Smooth muscle cell of the brain vasculature (primary cell): Measurements from ENCODE around the gene KPNA4.
A peak's percentile ranks its signal among the peaks of the same experiment; 100 is the strongest.
"Not testable (repeated sequence)": the region's sequence is repeated elsewhere in the genome, so short reads cannot be mapped to it uniquely, and the experiment has no call there.

Experiments
- DNase-seq: peaks from one replicate; pipeline ENCODE4 v3.0.0-alpha.2; 2012; ENCODE audit warnings: low read depth, low spot score

Gene KPNA4

GRCh38 chr3:160573955-160574525 lies 8.7 kb upstream of the KPNA4 start:
- DNase-seq, result not testable (repeated sequence)

DNA sequence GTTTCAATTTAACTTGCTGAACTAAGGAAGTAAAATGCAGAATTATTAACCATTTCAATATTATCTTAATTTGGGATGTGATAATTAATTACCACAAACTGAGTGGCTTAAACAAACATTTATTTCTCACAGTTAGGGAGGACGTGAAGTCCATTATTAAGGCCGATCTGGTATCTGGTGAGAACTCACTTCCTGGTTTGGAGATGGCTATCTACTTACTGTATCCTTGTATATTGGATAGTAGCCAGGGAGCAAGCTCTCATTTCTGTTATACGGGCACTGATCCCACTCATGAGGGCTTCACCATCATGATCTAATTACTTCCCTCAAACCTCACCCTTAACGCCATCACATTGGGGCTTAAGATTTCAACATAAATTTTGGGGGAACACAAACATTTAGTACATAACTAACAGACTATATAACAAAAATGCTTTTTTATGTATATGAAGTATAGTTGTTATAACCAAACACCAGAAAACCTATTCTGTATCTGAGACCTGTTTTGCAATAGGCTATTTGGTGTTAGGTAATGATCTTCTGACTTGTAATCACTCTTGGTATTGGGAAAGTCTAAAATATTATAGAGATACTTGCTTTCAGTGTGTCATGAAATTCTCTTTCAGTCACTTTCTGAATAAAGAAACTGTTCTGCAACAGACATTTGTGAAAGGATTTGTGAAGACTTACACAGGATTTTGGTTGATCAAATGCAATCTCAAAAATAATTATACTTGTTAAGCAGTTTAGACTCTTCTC lies 4.7 kb upstream of the KPNA4 start:
- DNase-seq, result no peak

- DNase-seq, result no peak
These were observed 3.6 kb upstream of the KPNA4 start for GRCh38 chr3:160568989-160569388.

- DNase-seq, result no peak
These were observed 2.4 kb upstream of the KPNA4 start for GRCh38 chr3:160567774-160568173.

DNA sequence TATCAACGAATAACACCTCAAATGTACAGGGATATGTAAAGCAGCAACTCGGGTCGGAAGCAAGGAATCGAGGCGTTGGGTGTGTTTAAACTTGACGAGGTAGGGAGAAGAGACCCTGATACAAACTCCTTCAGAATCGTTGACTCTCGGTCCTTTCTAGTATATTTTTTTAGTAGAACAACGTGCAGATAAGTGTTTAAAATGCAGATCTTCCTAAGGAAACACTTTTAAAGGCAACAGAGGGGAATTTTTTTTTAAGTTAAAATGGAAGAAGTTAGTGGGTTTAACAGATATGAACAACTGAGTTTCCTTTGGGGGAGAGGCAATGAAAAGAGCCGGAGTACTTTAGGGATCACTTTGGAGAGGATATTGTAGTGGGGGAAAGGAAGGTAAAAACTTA lies 1.1 kb upstream of the KPNA4 start:
- no peak for DNase-seq

DNA sequence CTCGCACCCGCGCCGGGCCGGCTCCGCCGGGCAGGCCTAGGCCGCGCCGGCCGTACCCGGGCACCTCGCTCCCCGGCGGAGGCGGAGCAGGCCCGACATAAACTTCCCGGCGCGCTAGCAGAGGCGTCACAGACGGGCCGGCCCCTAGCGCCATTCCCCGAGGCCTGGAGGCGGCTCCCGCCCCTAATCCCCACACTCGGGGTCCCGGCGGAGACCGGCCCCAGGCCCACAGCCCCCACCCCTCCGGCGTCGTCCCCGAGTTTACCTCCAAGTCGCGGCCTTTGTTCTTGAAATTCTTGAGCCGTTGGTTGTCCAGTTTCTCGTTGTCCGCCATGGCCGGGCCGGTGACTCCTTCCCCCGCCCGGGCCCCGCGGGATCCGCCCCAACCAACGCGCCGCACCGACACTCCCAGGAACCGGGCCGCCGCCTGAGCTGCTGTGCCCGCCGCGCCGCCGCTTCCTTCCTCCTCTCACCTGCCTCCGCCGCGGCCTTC lies 376 bp downstream of the KPNA4 start:
- DNase-seq, result peak; percentile 18

DNA sequence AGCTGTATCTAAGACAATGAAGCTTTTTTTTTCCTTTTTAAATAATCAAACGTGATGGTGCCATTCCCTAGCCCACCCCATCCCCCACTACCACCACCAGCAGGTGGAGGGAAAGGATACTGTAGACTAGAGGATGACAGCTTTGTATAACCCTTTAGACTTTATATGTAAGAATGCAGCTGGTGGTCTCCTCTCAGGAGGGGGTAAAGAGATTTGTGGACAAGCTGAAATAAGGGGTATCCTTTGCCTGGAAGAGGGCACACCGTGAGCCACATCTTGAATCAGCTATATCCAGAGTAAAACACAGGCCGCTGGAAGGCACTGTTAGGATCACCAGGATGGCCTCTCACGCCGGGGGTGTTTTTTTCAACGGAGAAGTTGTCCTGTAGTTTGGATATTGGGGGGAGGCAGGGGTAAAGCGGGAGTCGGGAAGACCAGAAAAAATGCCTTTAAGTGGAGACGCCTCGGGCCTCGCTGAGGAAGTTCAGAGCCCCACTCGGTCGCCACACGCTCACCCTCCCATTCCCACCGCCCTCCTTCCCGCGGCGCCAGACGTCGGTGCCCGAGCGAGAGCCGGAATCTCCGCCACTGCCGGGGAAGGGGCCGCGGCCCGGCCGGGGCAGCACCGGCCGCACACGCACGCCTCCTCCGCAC lies 986 bp downstream of the KPNA4 start:
- no peak for DNase-seq

- no peak for DNase-seq
These were observed 2.4 kb downstream of the KPNA4 start for GRCh38 chr3:160562952-160563351.

DNA sequence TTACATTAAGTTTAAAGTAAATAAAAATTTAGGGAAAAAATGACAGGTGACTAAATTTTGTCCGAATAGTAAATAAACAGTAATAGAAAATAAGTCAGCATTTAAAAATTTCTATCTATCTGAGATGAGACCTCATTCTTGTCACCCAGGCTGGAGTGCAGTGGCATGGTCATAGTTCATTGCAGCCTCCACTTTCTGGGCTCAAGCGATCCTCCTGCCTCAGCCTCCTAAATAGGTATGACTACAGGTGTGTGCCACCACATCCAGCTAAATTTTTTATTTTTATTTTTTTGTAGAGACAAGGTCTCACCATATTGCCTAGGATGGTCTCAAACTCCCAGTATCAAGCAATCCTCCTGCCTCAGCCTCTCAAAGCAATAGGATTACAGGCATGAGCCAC lies 7.8 kb downstream of the KPNA4 start:
- no peak for DNase-seq

GRCh38 chr3:160556141-160556540 lies 9.2 kb downstream of the KPNA4 start:
- DNase-seq, result no peak

DNA sequence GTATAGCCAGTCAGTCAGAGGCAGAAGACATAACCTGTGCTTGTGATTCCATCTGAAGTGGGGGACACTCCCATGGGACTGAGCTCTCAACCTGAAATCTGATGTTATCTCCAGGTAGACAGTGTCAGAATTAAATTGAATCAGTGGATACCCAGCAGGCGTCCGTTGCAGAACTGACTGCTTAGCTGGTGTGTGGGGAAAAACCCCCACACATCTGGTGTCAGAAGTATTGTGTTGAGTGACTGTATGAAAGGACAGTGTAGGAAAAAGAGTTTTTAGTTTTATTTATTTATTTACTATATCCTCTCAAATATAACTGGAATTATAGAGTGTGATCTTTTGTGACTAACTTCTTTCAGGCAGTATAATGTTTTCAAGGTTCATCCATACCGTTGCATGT lies 10.4 kb downstream of the KPNA4 start:
- DNase-seq, result no peak

DNA sequence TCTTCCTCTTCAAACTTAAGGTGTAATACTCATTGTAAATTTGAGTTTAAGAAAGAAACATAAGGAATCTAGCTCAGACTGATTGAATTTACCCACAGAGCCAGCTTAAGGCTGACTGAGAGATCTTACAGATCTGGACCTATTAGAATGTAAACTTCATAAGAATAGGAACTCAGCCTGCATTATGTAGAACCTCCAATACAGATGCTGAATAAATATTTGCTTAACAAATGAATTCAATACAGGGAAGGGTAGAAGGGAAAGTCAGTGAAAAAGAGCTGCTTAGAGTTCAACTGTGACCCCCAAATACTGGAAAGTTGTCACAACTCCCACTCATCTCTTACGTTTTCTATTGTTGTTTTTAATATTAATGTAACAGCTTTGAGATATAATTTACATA lies 11.5 kb downstream of the KPNA4 start:
- DNase-seq, result no peak

DNA sequence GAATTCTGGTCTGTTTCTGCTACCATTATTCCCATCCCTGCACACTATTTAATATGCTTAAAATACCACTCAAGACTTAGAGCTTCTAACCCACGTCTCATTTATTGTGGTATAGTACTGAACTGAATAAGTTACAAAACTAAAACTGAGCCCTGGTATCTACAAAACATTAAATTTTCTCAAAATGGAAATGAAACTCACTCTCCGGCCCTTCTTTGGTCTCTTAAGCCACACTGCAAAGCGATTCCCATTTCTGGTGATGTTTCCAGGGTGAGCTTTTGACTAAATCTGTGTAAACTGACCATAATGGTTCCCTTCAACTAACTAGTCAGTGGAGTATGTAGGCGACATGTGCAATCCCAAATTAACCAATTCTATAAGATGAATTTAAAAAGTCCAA lies 18.6 kb downstream of the KPNA4 start:
- no peak for DNase-seq

DNA sequence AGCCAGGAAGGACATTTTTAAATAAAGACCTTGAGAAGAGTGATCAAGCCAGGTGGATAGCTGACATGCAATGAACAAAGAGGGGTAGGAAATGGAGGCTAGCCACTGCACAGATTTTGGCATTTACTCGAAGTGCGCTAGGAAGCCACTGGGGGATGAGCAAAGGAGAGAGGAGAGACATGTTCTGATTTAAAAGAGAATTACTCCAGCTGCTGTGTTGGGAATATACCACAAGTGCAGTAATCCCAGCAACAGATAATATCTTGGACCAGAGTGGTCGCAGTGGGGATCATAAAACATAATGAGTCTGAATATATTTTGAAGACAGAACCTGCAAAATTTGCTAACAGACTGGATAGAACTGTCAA lies 19.9 kb downstream of the KPNA4 start:
- DNase-seq, result no peak

DNA sequence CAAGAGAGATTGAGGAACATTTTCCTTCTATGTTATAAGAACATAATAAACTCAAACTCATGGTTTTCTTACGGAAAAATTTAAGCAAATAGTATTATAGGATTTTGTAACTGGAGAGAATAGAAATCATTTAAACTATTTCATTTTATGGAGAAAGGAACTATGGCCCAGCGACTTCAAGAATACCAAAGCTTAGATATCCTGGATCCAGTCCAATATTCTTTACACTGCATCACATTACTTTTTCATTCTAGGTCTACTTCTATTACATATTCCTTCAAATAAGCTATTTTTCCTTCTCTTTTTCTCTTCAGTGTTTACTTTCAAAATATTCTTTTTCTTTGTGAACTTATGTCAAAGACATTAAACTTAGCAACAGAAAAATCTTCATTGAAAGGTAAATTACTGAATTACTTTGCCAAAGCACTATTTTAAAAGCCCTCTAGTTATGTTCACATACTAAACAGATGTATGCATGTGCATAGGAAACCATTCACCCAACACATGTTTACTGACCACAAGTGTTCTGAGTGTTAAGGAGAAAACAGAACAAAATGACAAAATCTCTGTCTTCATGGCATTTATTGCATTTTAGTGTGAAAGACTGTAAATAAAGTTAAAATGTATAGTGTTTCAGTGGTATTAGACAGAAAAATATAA lies 20.4 kb downstream of the KPNA4 start:
- no peak for DNase-seq

DNA sequence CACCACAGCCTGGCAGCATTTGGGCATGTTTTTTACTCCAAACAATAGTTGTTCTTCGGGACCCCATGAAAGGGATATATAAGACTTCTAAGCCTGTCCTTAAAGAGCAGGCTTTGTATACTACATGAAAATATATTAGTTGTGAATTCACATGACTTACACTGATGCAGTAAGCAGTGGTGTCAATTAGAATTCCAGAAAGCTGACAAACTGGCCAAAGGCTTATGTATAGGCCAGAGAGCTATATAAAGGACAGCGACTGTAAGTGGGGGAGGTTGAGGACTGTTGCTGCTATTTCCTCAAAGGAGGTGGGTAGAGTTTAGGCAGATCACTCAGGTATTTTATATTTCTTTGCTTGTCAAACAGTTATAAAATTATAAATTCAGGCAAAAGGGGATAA lies 24.8 kb downstream of the KPNA4 start:
- no peak for DNase-seq

DNA sequence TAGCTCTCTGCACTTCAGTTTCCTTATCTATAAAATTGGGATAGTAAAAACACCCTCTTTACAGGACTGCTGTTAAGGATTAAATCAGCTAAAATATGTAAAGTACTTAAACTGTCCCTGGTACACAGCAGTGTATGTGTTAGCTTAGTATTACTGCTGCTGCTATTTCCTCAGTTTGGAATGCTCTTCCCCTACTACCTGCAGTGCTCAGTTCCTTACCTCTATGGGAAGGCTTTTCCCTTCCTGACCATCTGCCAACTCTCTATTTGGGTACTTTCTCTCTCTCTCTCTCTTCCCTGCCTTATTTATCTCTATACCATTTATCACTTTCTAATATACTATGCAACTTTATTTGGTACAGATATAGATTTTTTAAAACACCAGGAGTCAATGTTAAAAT lies 26.5 kb downstream of the KPNA4 start:
- DNase-seq, result no peak

DNA sequence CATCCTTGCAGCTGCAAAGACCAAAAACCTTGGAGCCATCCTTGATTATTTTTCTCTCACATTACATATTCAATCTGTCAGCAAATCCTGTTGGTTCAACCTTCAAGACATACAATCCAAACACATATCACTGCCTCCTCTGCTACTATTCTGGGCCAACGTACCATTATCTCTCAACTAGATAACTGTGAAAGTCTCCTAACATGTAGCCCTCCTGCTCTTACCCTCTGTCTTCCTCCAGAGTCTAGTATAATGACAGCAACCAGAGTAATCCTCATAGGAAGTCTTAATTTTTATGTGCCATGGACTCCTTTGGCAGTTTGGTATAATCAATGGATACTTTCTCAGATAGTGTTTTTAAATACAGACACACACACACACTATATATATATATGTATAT lies 27.6 kb downstream of the KPNA4 start:
- DNase-seq, result no peak

- no peak for DNase-seq
These were observed 33.0 kb downstream of the KPNA4 start for GRCh38 chr3:160532371-160532770.

GRCh38 chr3:160531311-160531710 lies 34.1 kb downstream of the KPNA4 start:
- no peak for DNase-seq

- not testable (repeated sequence) for DNase-seq
These were observed 49.0 kb downstream of the KPNA4 start for GRCh38 chr3:160516391-160516790.

DNA sequence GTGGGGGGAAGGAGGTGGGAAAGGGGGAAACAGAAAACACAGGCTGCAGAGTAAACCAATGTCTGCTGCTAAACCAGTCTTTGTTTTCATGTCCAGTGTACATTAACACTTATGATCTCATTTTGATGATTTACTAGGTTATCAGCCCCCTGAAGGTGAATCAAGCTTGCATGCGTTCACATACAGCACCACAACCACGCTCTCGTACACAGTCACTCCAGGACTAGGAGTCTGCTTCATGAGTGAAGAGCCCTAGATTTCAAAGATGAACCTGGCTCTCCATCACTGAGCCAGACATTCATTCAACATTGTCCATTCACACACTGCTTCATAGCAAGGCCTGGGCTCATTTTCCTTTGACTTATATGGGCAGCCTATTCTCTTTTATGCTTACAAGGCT lies 64.0 kb downstream of the KPNA4 start:
- no peak for DNase-seq

DNA sequence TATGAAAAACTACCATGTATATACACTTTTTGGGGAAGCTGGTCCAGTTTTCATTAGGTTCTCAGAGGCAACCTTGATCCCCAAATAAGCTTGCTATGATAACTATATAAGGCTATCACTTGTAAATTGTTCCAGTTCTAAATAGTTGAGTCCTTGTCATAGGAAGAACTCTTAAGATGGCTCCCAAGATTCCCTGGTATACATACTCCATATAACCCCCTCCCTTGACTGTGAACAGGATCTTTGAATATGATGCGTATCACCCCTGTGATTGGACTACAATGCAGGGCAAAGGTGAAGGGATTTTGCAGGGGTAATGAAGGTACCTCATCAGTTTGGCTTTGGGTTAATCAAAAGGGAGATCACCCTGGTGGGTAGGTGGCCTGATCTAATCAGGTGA lies 67.2 kb downstream of the KPNA4 start:
- DNase-seq, result no peak
